ENCODE measurements around the gene KRAS. TPM values are rescaled to one million over a fixed set of nuclear protein-coding genes. Genes with fewer than 3 reads are reported as not detected.

The KRAS gene
- total and polyA plus RNA-seq, 2 of the 13 experiments (the other 11 are each of a cell fraction or from before 2014, with no cell fraction given) = 6.5 to 9.8 TPM

DNA sequence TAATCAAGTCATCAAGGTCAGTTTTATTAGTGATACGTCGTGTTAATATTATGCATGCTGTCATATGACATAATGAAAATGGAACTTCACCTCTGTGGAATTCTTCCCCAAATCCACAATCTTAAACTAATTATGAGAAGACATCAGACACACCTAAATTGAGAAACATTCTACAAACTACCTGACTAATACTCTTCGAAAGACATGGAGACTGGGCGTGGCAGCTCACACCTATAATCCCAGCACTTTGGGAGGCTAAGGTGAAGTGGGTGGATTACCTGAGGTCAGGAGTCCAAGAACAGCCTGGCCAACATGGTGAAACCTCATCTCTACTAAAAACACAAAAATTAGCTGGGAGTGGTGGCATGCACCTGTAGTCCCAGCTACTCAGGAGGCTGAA lies 33.3 kb upstream of the KRAS start (continued):
- TF ChIP-seq FOXA1 (IDR thresholded peaks at IDR 0.05) (no peak), FOXA1 (CRISPR knock-in tag; IDR thresholded peaks at IDR 0.05) (no peak)
- TF ChIP-seq, protein P1, sequence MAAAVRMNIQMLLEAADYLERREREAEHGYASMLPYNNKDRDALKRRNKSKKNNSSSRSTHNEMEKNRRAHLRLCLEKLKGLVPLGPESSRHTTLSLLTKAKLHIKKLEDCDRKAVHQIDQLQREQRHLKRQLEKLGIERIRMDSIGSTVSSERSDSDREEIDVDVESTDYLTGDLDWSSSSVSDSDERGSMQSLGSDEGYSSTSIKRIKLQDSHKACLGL (CRISPR knock-in tag; IDR thresholded peaks at IDR 0.05) = no peak

DNA sequence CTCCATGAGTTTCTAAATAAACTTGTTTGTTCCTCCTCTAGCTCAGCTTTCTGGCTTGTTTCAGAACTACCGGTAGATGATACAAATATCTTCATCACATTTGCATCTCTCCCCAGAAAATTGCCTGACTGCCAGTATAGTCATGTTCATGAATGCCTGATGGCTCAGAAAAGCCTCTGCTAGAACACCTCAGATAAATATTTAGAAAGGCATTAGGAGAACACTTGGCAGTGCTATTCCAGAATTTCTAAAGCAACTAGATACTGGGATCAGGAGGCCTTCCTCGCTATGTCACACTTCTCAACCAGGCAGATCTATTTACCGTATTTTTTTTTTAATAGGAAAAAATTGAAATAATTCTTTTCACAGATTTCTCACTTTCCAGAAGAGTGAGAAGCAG lies 32.3 kb upstream of the KRAS start:
- no peaks in the 10 kb centered on the region for H3K36me3 ChIP-seq (replicated peaks in 1 of 2; ENCODE audit: control insufficient read depth in 1 of 2, insufficient read depth in 2 of 2, low read length in 2 of 2)
- no peaks in the 10 kb centered on the region for H3K9me3 ChIP-seq (ENCODE audit: low read length)
- POLR2A ChIA-PET = no interaction called here
- no peaks in the 10 kb centered on the region for H3K4me1 ChIP-seq (ENCODE audit: insufficient read depth, low read length)
- WGBS (ENCODE audit: low lambda C conversion rate) = 60% methylated on average over 3 of the region's 3 CpGs
- H3K9ac ChIP-seq (ENCODE audit: insufficient read depth, low read depth, low read length) = no peak overlapping the region
- no peaks in the 10 kb centered on the region for H3K27me3 ChIP-seq (ENCODE audit: control insufficient read depth in 1 of 2, insufficient read depth in 2 of 2, low read length in 2 of 2)
- H2AFZ ChIP-seq (ENCODE audit: low read length) = no peak overlapping the region
- CTCF ChIA-PET (ENCODE audit: low intra/inter-chr PET ratio, low total read pairs) = no interaction called here
- BruUV-seq (replicated peaks) = no TSS peak
- H3K79me2 ChIP-seq (ENCODE audit: insufficient read depth, low read length) = no peaks in the 10 kb centered on the region
- H3K27ac ChIP-seq (ENCODE audit: extremely low read length, insufficient read depth, low read length) = no peak overlapping the region
- no peak overlapping the region for H3K4me2 ChIP-seq (ENCODE audit: low read depth, low read length)
- intact Hi-C loops (cut with micrococcal nuclease; ENCODE audit: unreplicated experiment) = no loop called here
- H4K20me1 ChIP-seq (ENCODE audit: insufficient read depth, low read length) = no peaks in the 10 kb centered on the region
- in situ Hi-C loops (cut with HindIII; ENCODE audit: extremely low pct_ligation_motif_present, low pct_unique_long_range_greater_than_20kb) = no loop called here
- FAIRE-seq (no peak), DNase-seq (ENCODE audit: low spot score) (no peak), ATAC-seq (no peak)
- TF ChIP-seq CREB1 (IDR thresholded peaks at IDR 0.05) (no peak), CREB1 (CRISPR knock-in tag; IDR thresholded peaks at IDR 0.05) (no peak)
- H3K4me3 ChIP-seq (replicated peaks in 1 of 3; ENCODE audit: insufficient read depth in 1 of 3, low read depth in 2 of 3, low read length in 3 of 3) = no peak overlapping the region

DNA sequence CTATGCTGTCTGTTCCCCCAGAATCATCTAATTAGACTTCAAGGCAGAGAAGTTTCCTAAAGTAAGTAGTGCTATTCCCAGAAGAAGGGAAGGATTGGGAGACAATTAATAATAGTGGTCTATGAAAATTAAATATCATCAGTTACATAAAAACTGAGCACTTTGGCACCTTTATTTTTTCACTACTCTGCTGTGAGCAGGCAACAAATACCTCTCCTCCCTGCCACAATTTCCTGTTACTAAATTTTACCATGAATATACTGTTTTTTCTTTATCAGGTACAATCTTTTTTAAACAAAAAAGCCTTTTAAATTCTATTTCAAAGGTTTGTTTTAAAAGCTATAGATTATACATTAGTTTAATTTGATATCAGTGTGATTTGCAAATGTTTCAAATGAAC lies 29.4 kb upstream of the KRAS start:
- Histone ChIP-seq H3K27me3 (ENCODE audit: control insufficient read depth in 1 of 2, insufficient read depth in 2 of 2, low read length in 2 of 2) (no peaks in the 10 kb centered on the region), H2AFZ (ENCODE audit: low read length) (no peak overlapping the region), H3K4me2 (ENCODE audit: low read depth, low read length) (no peak overlapping the region), H3K36me3 (replicated peaks in 1 of 2; ENCODE audit: control insufficient read depth in 1 of 2, insufficient read depth in 2 of 2, low read length in 2 of 2) (no peaks in the 10 kb centered on the region), H4K20me1 (ENCODE audit: insufficient read depth, low read length) (no peaks in the 10 kb centered on the region), H3K9ac (ENCODE audit: insufficient read depth, low read depth, low read length) (no peak overlapping the region), H3K27ac (ENCODE audit: extremely low read length, insufficient read depth, low read length) (no peak overlapping the region), H3K9me3 (ENCODE audit: low read length) (no peaks in the 10 kb centered on the region), H3K4me1 (ENCODE audit: insufficient read depth, low read length) (peaks cover 12% of the 10 kb centered on the region), H3K79me2 (ENCODE audit: insufficient read depth, low read length) (no peaks in the 10 kb centered on the region), H3K4me3 (replicated peaks in 1 of 3; ENCODE audit: insufficient read depth in 1 of 3, low read depth in 2 of 3, low read length in 3 of 3) (no peak overlapping the region)
- in situ Hi-C loops (cut with HindIII; ENCODE audit: extremely low pct_ligation_motif_present, low pct_unique_long_range_greater_than_20kb) (no loop called here), intact Hi-C loops (cut with micrococcal nuclease; ENCODE audit: unreplicated experiment) (no loop called here)
- FAIRE-seq (no peak), DNase-seq (ENCODE audit: low spot score) (no peak), ATAC-seq (no peak)
- BruUV-seq (replicated peaks) = no TSS peak
- ChIA-PET POLR2A (no interaction called here), CTCF (ENCODE audit: low intra/inter-chr PET ratio, low total read pairs) (no interaction called here)
- TF ChIP-seq GABPA (IDR thresholded peaks at IDR 0.05; ENCODE audit: low read depth, low read length) (no peak), GABPA (CRISPR knock-in tag; IDR thresholded peaks at IDR 0.05; ENCODE audit: low read depth) (no peak), HDAC2 (CRISPR knock-in tag; IDR thresholded peaks at IDR 0.05) (no peak), ZNF616 (CRISPR knock-in tag; IDR thresholded peaks at IDR 0.05; ENCODE audit: low read depth) (no peak), FOXK2 (IDR thresholded peaks at IDR 0.05) (no peak), SALL2 (CRISPR knock-in tag; IDR thresholded peaks at IDR 0.05) (no peak), CREB1 (IDR thresholded peaks at IDR 0.05) (no peak), CREB1 (CRISPR knock-in tag; IDR thresholded peaks at IDR 0.05) (no peak), ZNF33A (CRISPR knock-in tag; IDR thresholded peaks at IDR 0.05; ENCODE audit: borderline replicate concordance) (no peak), NR2C2 (CRISPR knock-in tag; IDR thresholded peaks at IDR 0.05; ENCODE audit: borderline replicate concordance) (no peak)
- TF ChIP-seq, protein P2, sequence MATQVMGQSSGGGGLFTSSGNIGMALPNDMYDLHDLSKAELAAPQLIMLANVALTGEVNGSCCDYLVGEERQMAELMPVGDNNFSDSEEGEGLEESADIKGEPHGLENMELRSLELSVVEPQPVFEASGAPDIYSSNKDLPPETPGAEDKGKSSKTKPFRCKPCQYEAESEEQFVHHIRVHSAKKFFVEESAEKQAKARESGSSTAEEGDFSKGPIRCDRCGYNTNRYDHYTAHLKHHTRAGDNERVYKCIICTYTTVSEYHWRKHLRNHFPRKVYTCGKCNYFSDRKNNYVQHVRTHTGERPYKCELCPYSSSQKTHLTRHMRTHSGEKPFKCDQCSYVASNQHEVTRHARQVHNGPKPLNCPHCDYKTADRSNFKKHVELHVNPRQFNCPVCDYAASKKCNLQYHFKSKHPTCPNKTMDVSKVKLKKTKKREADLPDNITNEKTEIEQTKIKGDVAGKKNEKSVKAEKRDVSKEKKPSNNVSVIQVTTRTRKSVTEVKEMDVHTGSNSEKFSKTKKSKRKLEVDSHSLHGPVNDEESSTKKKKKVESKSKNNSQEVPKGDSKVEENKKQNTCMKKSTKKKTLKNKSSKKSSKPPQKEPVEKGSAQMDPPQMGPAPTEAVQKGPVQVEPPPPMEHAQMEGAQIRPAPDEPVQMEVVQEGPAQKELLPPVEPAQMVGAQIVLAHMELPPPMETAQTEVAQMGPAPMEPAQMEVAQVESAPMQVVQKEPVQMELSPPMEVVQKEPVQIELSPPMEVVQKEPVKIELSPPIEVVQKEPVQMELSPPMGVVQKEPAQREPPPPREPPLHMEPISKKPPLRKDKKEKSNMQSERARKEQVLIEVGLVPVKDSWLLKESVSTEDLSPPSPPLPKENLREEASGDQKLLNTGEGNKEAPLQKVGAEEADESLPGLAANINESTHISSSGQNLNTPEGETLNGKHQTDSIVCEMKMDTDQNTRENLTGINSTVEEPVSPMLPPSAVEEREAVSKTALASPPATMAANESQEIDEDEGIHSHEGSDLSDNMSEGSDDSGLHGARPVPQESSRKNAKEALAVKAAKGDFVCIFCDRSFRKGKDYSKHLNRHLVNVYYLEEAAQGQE (IDR thresholded peaks at IDR 0.05; ENCODE audit: borderline replicate concordance in 1 of 2, low read depth in 1 of 2, low read length in 2 of 2) = no peak
